GM23338 (cell line): Measurements from ENCODE around the gene LRRC27. TPM values are rescaled to one million over a fixed set of nuclear protein-coding genes. Genes with fewer than 3 reads are reported as not detected.

Experiments
- ATAC-seq: fragments of 200-7000 bp; cut with Tn5 transposase; 3 replicates; pipeline ENCODE4 v1.9.1; 2020
- DNase-seq: peaks from one replicate; pipeline ENCODE4 v3.0.0-alpha.2; 2015; ENCODE audit warnings: low spot score
- H2AFZ ChIP-seq: fragments of 200-600 bp; sonication (generic); 2 replicates; pipeline ENCODE4 v1.8.0; 2016; ENCODE audit warnings: antibody characterized with exemption, mild to moderate bottlenecking, moderate library complexity
- H3F3A ChIP-seq: fragments of 200-600 bp; sonication (generic); replicated peaks from 2 replicates; pipeline ENCODE4 v1.8.0; 2017; ENCODE audit warnings: antibody characterized with exemption, mixed run types, low read depth
- H3K27ac ChIP-seq: fragments of 200-600 bp; sonication (generic); 2 replicates; pipeline ENCODE4 v1.6.1; 2016; ENCODE audit warnings: low read depth
- H3K27me3 ChIP-seq: fragments of 200-600 bp; sonication (generic); 2 replicates; pipeline ENCODE4 v1.8.0; 2016; ENCODE audit warnings: mild to moderate bottlenecking, mixed run types, moderate library complexity; ENCODE audit not compliant: insufficient read depth
- H3K36me3 ChIP-seq: fragments of 200-600 bp; sonication (generic); 2 replicates; pipeline ENCODE4 v1.8.0; 2016; ENCODE audit warnings: mild to moderate bottlenecking; ENCODE audit not compliant: insufficient read depth
- H3K4me1 ChIP-seq: fragments of 200-600 bp; sonication (generic); 2 replicates; pipeline ENCODE4 v1.8.0; 2016; ENCODE audit warnings: mild to moderate bottlenecking, moderate library complexity; ENCODE audit not compliant: insufficient read depth
- H3K4me2 ChIP-seq: fragments of 200-600 bp; sonication (generic); 2 replicates; pipeline ENCODE4 v1.7.1; 2017; ENCODE audit warnings: mixed run types
- H3K4me3 ChIP-seq: fragments of 200-600 bp; sonication (generic); 2 replicates; pipeline ENCODE4 v1.6.1; 2016; ENCODE audit warnings: mixed run types
- H3K79me2 ChIP-seq: fragments of 200-600 bp; sonication (generic); replicated peaks from 2 replicates; pipeline ENCODE4 v1.8.0; 2017; ENCODE audit warnings: mild to moderate bottlenecking; ENCODE audit not compliant: insufficient read depth
- H3K9me2 ChIP-seq: fragments of 200-600 bp; sonication (generic); 2 replicates; pipeline ENCODE4 v1.8.0; 2017; ENCODE audit not compliant: insufficient read depth
- H4K20me1 ChIP-seq: fragments of 200-600 bp; sonication (generic); replicated peaks from 2 replicates; pipeline ENCODE4 v1.8.0; 2017; ENCODE audit warnings: mild to moderate bottlenecking; ENCODE audit not compliant: insufficient read depth
- H3K27ac Mint-ChIP-seq: 2 replicates; pipeline ENCODE4 v1.8.0; 2020; ENCODE audit warnings: inconsistent platforms, mild to moderate bottlenecking, moderate library complexity, mixed read lengths
- H3K27me3 Mint-ChIP-seq: 3 replicates; pipeline ENCODE4 v1.8.0; 2022; ENCODE audit warnings: low read depth, mild to moderate bottlenecking, moderate library complexity, mixed read lengths, inconsistent platforms; ENCODE audit not compliant: insufficient read depth, poor library complexity
- H3K36me3 Mint-ChIP-seq: 3 replicates; pipeline ENCODE4 v1.8.0; 2021; ENCODE audit warnings: low read depth, mild to moderate bottlenecking, inconsistent platforms, moderate library complexity, mixed read lengths
- H3K4me1 Mint-ChIP-seq: 3 replicates; pipeline ENCODE4 v1.8.0; 2020; ENCODE audit warnings: mild to moderate bottlenecking, inconsistent platforms, mixed read lengths
- H3K4me3 Mint-ChIP-seq: 3 replicates; pipeline ENCODE4 v1.8.0; 2021; ENCODE audit warnings: moderate library complexity, mild to moderate bottlenecking, inconsistent platforms, mixed read lengths
- H3K9me3 Mint-ChIP-seq: 3 replicates; pipeline ENCODE4 v1.8.0; 2020; ENCODE audit warnings: moderate library complexity, mild to moderate bottlenecking, inconsistent platforms, mixed read lengths
- CREB1 ChIP-seq: fragments of 250-450 bp; sonication (Bioruptor Pico); IDR thresholded peaks from 2 replicates; pipeline ENCODE4 v1.5.0; 2020; ENCODE audit warnings: low read depth, mild to moderate bottlenecking, moderate library complexity
- EZH2 ChIP-seq: fragments of 200-600 bp; sonication (generic); IDR thresholded peaks from one replicate; pipeline ENCODE4 v1.8.0; 2017; ENCODE audit warnings: antibody characterized with exemption, mild to moderate bottlenecking, low read depth; ENCODE audit not compliant: unreplicated experiment
- JUNB ChIP-seq: IDR thresholded peaks from one replicate; pipeline ENCODE4 v1.6.1; 2016; ENCODE audit warnings: antibody characterized with exemption; ENCODE audit not compliant: unreplicated experiment
- POLR2AphosphoS5 ChIP-seq: IDR thresholded peaks from 2 replicates; pipeline ENCODE4 v1.6.1; 2016; ENCODE audit warnings: antibody characterized with exemption, low read depth
- STAT1 ChIP-seq: IDR thresholded peaks from one replicate; pipeline ENCODE4 v1.6.1; 2016; ENCODE audit warnings: antibody characterized with exemption; ENCODE audit not compliant: unreplicated experiment
- ZNF114 ChIP-seq: fragments of 250-450 bp; sonication (Bioruptor Pico); IDR thresholded peaks from 2 replicates; pipeline ENCODE4 v1.5.0; 2020; ENCODE audit warnings: mild to moderate bottlenecking, moderate library complexity
- ZNF331 ChIP-seq: fragments of 250-450 bp; sonication (Bioruptor Pico); IDR thresholded peaks from 2 replicates; pipeline ENCODE4 v1.5.0; 2020; ENCODE audit warnings: low read depth, mild to moderate bottlenecking, moderate library complexity
- polyA plus RNA-seq: library from polyadenylated mRNA; unstranded; fragments of >200 nt; fragmentation: Nextera tagmentation; extraction: Ambion mirVana; gene quantifications from 2 replicates; pipeline ENCODE4 v1.2.1, GENCODE V29; 2016
- total RNA-seq: library from RNA; depleted of rRNA; stranded (reverse); fragments of >200 nt; shearing (Covaris generic); gene quantifications from 2 replicates; pipeline ENCODE4 v1.2.3, GENCODE V29; 2014
- TF ChIP-seq, protein P1 (sequence below): IDR thresholded peaks from one replicate; pipeline ENCODE4 v1.6.1; 2018; ENCODE audit warnings: antibody characterized with exemption; ENCODE audit not compliant: unreplicated experiment
- TF ChIP-seq, protein P2 (sequence below), 2 experiments: fragments of 200-600 bp in 1 of 2; sonication (generic) in 1 of 2; conservative IDR thresholded peaks; 2 replicates each; pipeline versions ENCODE4 v1.5.1 to v1.6.1; 2016 to 2017; ENCODE audit warnings: antibody characterized with exemption in 2 of 2, low read depth in 2 of 2, mild to moderate bottlenecking in 2 of 2, moderate library complexity in 1 of 2

LRRC27 gene
- total and polyA plus RNA-seq, 2 experiments from 2014 or later: 2.9 to 3.5 TPM

DNA sequence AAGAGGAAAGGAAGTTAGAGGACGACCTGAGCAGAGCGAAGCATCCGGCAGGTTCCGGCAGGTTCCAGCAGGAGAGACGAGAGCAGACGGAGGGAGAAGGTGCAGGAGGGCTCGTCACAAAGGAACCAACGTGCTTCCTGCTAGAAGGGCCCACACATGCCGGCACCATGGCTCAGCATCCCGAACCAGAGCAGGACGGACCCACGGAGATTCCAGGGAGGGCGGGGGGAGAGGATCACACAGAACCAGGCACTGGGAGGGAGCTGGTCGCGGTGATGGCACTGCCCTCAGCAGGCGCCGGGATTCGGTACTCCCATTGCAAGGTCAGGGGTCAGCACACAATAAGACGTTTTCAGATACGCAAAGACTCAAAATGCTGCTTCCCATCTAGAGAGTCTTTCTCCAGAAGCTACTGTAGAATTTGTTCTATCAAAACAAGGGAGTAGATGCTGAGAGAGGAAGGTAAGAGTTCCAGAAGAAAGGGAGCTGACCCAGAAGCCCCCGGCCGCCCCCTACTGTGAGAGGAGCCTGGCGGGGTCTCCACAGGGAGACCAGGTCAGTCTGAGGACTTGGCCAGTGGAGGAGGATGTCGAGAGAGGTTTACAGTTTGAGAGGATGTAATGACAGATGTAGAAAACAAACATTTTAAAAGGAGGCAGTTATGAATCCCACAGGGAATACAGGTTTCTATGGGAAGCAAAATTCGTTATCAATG, 41.4 kb downstream of the LRRC27 start (continued):
- TF ChIP-seq EZH2 (no peak), JUNB (no peak)
- TF ChIP-seq, protein P1, sequence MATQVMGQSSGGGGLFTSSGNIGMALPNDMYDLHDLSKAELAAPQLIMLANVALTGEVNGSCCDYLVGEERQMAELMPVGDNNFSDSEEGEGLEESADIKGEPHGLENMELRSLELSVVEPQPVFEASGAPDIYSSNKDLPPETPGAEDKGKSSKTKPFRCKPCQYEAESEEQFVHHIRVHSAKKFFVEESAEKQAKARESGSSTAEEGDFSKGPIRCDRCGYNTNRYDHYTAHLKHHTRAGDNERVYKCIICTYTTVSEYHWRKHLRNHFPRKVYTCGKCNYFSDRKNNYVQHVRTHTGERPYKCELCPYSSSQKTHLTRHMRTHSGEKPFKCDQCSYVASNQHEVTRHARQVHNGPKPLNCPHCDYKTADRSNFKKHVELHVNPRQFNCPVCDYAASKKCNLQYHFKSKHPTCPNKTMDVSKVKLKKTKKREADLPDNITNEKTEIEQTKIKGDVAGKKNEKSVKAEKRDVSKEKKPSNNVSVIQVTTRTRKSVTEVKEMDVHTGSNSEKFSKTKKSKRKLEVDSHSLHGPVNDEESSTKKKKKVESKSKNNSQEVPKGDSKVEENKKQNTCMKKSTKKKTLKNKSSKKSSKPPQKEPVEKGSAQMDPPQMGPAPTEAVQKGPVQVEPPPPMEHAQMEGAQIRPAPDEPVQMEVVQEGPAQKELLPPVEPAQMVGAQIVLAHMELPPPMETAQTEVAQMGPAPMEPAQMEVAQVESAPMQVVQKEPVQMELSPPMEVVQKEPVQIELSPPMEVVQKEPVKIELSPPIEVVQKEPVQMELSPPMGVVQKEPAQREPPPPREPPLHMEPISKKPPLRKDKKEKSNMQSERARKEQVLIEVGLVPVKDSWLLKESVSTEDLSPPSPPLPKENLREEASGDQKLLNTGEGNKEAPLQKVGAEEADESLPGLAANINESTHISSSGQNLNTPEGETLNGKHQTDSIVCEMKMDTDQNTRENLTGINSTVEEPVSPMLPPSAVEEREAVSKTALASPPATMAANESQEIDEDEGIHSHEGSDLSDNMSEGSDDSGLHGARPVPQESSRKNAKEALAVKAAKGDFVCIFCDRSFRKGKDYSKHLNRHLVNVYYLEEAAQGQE: no peak

DNA sequence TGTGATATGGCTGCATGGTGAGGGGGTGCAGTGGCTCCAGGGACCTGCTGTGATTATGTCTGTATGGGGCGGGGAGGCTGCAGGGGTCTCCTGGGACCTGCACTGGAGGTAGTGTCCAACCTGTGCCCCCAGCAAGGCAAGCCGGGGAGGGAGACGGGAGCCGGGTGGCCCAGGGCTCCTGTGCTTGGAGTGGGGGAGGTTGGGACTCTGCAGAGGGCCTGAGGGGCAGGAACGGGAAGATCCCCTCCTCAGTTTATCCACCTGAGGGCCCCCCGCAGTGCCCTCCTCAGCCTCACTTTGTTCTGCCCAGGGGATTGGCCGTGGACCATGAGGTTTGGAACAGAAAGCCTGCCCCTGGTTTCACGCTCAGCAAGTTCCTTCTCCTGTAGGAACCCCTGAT, 42.2 kb downstream of the LRRC27 start:
- no peaks in the 10 kb centered on the region for H3K4me1 ChIP-seq
- peaks cover under 1% of the 10 kb centered on the region; the same call in 2 of the 3 replicates for H3K36me3 Mint-ChIP-seq
- H3K79me2 ChIP-seq: no peaks in the 10 kb centered on the region
- no peaks in the 10 kb centered on the region for H3K36me3 ChIP-seq
- no peak overlapping the region for H3K4me2 ChIP-seq
- H3K27me3 Mint-ChIP-seq: peaks cover 10% of the 10 kb centered on the region
- no peaks in the 10 kb centered on the region for H3F3A ChIP-seq
- H3K9me3 Mint-ChIP-seq: no peaks in the 10 kb centered on the region
- no peaks in the 10 kb centered on the region for H3K9me2 ChIP-seq
- H3K4me3 ChIP-seq: no peak overlapping the region
- H3K27ac ChIP-seq: no peak overlapping the region
- H2AFZ ChIP-seq: no peak overlapping the region
- H3K4me1 Mint-ChIP-seq: peaks cover 21% of the 10 kb centered on the region
- ATAC-seq (no peak), DNase-seq (no peak)
- H3K27ac Mint-ChIP-seq: no peak overlapping the region
- no peak overlapping the region for H3K4me3 Mint-ChIP-seq
- no peaks in the 10 kb centered on the region for H3K27me3 ChIP-seq
- H4K20me1 ChIP-seq: no peaks in the 10 kb centered on the region
- TF ChIP-seq ZNF114 (no peak), STAT1 (no peak), ZNF331 (CRISPR knock-in tag) (no peak), JUNB (no peak), POLR2AphosphoS5 (no peak), EZH2 (no peak), CREB1 (CRISPR knock-in tag) (no peak)
- TF ChIP-seq, protein P1: no peak
- TF ChIP-seq, protein P2, sequence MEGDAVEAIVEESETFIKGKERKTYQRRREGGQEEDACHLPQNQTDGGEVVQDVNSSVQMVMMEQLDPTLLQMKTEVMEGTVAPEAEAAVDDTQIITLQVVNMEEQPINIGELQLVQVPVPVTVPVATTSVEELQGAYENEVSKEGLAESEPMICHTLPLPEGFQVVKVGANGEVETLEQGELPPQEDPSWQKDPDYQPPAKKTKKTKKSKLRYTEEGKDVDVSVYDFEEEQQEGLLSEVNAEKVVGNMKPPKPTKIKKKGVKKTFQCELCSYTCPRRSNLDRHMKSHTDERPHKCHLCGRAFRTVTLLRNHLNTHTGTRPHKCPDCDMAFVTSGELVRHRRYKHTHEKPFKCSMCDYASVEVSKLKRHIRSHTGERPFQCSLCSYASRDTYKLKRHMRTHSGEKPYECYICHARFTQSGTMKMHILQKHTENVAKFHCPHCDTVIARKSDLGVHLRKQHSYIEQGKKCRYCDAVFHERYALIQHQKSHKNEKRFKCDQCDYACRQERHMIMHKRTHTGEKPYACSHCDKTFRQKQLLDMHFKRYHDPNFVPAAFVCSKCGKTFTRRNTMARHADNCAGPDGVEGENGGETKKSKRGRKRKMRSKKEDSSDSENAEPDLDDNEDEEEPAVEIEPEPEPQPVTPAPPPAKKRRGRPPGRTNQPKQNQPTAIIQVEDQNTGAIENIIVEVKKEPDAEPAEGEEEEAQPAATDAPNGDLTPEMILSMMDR (conservative IDR thresholded peaks at IDR 0.05; ENCODE audit: low read depth in 2 of 2): no peak
